ENCODE results near the gene ADGRV1.

DNA sequence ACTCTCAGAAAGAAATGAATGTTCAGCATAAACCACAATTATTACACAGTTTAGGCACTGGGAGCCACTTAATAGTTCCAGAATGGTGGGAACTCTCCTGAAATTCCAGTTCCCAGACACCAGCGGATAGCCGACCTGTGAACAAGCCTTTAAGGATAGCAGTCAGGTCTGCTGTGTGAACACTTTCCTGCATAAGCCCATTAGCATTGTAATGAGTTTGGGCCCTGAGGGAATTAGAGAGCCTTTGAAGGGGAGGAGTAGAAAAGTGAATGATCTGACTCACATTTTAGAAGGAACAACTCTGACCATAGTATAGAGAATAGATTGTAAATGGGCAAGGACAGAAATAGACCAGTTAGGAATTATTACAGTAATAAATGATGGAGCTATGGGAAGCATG is 189.1 kb downstream of the ADGRV1 start:
- TF ChIP-seq POLR2A (IDR thresholded peaks at IDR 0.05) (no peak), POLR2AphosphoS5 (IDR thresholded peaks at IDR 0.05) (no peak), EP300 (IDR thresholded peaks at IDR 0.05) (no peak)
- TF ChIP-seq, protein P1, sequence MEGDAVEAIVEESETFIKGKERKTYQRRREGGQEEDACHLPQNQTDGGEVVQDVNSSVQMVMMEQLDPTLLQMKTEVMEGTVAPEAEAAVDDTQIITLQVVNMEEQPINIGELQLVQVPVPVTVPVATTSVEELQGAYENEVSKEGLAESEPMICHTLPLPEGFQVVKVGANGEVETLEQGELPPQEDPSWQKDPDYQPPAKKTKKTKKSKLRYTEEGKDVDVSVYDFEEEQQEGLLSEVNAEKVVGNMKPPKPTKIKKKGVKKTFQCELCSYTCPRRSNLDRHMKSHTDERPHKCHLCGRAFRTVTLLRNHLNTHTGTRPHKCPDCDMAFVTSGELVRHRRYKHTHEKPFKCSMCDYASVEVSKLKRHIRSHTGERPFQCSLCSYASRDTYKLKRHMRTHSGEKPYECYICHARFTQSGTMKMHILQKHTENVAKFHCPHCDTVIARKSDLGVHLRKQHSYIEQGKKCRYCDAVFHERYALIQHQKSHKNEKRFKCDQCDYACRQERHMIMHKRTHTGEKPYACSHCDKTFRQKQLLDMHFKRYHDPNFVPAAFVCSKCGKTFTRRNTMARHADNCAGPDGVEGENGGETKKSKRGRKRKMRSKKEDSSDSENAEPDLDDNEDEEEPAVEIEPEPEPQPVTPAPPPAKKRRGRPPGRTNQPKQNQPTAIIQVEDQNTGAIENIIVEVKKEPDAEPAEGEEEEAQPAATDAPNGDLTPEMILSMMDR (IDR thresholded peaks at IDR 0.05) = no peak
